AG09309 (cell line): Measurements from ENCODE around the gene EXOC2.

Experiments used
- DNase-seq: peaks from one replicate; pipeline ENCODE4 v3.0.0-alpha.2; 2010; ENCODE audit warnings: low read depth
- H3K4me3 ChIP-seq: 2 replicates; pipeline ENCODE4 v1.5.1; 2011; ENCODE audit warnings: mild to moderate bottlenecking, low read depth, low read length, moderate library complexity; ENCODE audit not compliant: control insufficient read depth
- CTCF ChIP-seq: IDR thresholded peaks from 2 replicates; pipeline ENCODE4 v1.5.1; 2011; ENCODE audit warnings: mild to moderate bottlenecking, low read depth, low read length, inconsistent platforms; ENCODE audit not compliant: insufficient read depth, control insufficient read depth; ENCODE audit errors: missing control alignments

EXOC2 gene

GRCh38 chr6:445571-446417 lies 247.1 kb downstream of the EXOC2 start:
- no peak for TF ChIP-seq CTCF
- no peak for DNase-seq
- H3K4me3 ChIP-seq: no peak overlapping the region

- no peak for DNase-seq
- H3K4me3 ChIP-seq: no peak overlapping the region
- TF ChIP-seq CTCF: no peak
Observed at GRCh38 chr6:444653-445275, 248.2 kb downstream of the EXOC2 start.

- no peak overlapping the region for H3K4me3 ChIP-seq
- DNase-seq: no peak
- TF ChIP-seq CTCF: no peak
Observed at GRCh38 chr6:443621-444159, 249.2 kb downstream of the EXOC2 start.

DNA sequence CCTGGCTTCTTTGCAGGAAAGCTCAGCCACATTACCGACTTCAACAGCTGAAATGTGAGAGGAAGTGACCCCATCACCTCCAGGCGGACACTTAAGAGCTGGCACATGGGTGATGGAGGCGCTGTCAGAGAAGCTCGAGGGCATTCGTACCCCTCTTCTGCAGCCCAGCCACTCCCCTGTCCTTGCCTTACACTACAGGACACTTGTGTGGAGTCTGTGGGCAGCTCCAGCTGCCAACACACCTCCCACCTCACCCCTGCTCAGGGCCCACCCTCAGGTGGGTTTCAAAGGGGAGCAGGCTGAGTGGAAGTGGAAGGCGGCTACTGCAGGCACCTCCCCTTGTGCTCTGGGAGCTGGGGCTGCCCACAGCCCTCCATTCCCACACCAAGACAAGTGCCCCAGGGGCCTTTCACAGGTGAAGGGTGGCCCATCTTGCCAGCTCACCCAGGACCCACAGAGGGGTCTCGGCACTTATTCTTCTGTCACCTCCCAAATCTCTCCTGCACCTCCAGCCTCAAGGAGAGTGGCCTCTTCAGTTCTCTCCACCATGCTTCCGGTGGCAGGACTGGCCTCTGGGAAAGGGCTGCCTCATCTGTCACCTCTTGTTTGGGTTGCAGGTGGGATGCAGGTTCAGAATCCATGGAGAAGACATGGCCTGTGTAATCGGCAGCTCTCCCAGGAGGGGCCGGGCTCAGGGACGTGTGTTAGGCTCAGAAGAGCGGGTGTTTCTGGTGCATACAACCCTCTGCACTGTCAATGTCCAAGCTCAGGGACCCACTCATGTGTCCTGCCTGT lies 251.6 kb downstream of the EXOC2 start:
- DNase-seq: no peak
- TF ChIP-seq CTCF: no peak
- no peak overlapping the region for H3K4me3 ChIP-seq

DNA sequence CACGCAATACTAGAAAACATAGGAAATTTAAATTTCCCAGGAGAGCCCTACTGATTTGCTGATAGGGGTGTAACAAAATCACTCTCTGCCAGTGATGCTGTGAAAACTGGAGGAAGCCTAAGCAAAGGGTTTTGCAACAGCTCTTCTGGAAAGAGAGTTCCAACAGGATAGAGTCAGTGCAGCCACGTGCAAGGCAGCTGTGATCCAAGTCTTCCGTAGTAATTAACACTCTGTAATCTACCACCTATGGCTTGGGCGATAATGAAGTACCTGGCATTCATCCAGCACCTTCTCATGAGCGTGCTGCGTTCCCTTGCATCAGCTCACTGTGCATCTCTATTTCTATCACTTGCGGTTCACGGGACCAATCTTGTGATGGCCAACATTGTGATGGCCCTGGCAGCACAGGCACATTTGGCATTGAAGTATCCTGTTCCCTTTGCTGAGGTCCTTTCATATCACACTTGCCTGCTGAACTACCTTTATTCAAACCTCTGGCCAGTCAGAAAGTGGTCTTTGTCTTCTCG lies 253.2 kb downstream of the EXOC2 start:
- H3K4me3 ChIP-seq: no peak overlapping the region
- TF ChIP-seq CTCF: no peak
- DNase-seq: no peak

DNA sequence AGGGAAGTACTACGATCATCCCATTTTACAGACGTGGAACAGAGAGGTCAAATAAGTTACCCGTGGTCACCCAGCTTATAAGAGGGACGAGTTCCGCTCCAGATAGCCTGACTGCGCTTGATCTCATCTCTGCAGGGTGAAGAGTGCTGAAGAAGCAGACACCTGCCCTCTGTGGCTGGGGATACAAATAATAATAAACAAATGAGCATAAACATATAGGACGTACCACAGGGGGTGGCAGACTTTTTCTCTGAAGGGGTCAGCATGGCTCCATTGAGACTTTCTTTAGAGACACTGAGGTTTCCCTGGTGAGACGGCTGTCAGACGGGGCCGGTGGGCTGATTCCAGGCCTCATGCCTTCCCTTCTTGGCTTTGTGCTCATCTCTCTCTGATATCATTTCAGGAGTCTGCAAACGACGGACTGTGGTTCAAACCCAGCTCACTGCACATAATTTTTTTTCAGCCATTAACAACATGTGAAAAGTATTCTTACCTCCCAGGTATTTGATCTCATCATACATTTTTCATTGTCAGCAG lies 254.2 kb downstream of the EXOC2 start:
- DNase-seq: no peak
- TF ChIP-seq CTCF: no peak
- no peak overlapping the region for H3K4me3 ChIP-seq
